Stimulated activated CD4-positive, alpha-beta T cell treated with anti-CD3 and anti-CD28 coated beads, Interleukin-15, amount 100 ng/mL, for 24 hours (primary cell): ENCODE data around the gene CCDC124.
"Not testable (repeated sequence)": the region's sequence is repeated elsewhere in the genome, so short reads cannot be mapped to it uniquely, and the experiment has no call there.

Experiments
- DNase-seq: peaks from one replicate; pipeline ENCODE4 v3.0.0-alpha.2; 2020

The CCDC124 gene

DNA sequence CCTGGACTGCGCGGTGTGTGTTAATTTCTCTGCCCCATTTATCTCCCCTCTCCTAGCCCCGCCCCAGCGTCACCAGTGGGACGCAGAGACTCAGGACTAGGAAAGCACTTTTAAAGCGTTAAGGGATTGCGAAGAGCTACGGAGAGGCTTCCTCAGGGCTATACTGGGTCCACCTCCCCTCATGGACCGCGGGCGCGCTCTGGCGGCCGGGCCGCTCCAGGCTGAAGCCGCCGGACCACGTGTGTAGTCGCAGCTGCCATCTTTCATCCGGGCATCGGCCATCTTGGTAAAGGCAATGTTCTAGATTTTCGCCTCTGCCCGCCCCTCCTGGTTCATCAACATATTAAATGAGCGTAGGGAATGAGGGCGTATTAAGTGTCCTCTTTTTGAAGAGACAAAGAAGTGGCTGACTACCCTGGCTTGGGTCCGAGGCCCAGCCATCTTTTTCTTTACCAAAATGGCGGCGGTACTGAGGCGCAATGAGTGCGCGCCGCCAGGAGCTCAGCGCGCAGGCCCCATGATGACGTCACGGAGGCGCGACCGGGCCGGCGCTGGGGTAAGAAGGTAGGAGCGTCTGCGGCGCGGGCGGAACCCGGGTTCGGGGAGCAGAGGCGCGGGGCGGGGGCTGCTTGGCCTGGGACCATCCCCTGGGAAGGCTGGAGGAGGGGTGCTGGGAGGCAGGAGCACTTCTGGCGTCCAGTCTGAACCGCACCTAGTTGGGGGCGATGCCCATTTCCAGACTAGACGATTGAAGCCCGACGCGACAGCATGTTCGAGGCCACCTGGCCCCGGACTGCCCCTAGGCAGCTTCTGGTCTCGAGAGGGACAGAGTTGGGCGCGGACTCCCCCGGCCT lies at the start of gene CCDC124:
TSS of gene CCDC124 (plus strand) at position 531 of the 854 bp plus-strand sequence. CDS start 3,406 bp downstream, outside the sequence.
- DNase-seq, result peak; percentile 94

- DNase-seq, result no peak
Observed at GRCh38 chr19:17883627-17884410, 49.0 kb upstream of the CCDC124 start.

DNA sequence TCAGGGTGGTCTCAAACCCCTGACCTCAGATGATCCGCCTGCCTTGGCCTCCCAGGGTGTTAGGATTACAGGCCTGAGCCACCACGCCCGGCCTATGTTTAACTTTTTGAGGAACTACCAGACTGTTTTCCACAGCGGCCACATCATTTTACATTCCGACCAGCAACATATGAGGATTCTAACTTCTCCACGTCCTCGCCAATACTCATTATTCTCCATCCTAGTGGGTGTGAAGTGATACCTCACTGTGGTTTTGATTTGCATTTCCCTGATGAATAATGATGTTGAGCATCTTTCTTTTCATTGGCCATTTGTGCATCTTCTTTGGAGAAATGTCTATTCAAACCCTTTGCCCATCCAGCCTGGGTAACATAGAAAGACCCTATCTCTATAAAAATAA lies 46.3 kb upstream of the CCDC124 start:
- DNase-seq, result no peak

DNA sequence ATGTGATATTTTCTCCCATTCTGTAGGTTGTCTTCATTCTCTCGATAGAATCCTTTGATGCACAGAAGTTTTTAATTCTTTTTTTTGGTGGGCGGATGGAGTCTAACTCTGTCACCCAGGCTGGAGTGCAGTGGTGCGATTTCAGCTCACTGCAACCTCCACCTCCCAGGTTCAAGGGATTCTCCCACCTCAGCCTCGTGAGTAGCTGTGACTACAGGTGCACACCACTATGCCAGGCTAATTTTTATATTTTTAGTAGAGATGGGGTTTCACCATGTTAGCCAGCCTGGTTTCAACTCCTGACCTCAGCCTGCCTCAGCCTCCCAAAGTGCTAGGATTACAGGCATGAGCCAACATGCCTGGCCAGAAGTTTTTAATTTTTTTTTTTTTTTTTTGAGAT lies 45.6 kb upstream of the CCDC124 start:
- not testable (repeated sequence) for DNase-seq

- DNase-seq, result no peak
Observed at GRCh38 chr19:17888260-17888659, 44.6 kb upstream of the CCDC124 start.

DNA sequence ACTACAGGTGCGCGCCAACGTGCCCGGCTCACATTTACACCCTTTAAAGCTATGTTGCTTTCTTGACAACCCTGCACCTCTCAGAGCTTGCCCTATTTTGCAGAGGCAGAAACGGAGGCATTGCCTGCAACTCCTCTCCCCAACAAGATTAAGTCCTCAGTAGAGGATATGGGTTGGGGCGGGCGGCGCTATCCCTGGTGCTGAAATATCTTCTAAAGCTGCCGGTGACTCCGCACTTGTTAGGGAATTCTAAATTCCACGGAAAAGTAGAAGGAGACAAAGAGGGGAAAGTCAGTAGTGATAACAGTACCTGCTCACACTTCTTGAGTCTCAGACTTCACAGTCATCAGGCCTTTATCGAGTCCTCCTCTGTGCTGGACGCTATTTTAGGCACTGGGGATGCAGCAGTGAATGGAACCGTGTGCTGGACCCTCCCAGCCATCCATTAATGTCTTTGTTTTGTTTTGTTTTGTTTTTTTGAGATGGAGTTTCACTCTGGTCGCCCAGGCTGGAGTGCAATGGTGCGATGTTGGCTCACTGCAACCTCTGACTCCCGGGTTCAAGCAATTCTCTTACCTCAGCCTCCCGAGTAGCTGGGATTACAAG lies 43.1 kb upstream of the CCDC124 start:
- peak; percentile 6 for DNase-seq

DNA sequence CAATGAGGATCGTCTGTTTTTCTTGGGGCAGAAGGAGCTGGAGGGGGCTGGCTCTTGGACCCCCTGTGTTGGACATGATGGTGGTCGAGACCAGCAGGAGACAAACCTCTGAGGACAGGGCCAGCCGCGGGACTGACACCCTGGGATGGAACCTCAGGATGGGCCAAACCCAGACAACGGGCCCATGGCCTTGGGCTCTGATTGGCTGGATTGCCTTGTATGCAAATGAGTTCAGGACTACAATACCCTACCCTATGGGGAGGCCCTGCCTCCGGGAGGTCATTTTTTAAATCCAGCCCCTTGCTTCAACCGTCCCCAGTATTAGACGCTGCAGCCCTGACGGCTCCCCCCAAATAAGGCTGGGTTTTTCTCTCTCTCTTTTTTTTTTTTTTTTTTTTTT lies 39.0 kb upstream of the CCDC124 start:
- DNase-seq, result no peak

DNA sequence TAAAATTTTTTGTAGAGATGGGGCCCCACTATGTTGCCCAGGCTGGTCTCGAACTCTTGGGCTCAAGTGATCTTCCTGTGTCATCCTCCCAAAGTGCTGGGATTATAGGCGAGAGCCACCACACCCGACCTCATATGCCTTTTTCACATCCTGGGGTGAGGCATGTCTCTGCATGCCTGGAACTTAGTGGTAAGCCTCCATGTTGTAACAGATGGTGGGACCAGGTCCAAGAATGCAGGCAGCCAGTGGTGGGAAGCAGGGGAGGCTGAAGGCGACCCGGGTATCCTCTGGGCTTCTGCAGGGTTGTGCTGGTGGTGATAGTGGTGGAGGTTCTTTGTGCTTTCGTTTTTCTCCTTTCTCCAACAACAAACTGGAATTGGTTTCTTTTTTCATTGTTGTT lies 30.1 kb upstream of the CCDC124 start:
- no peak for DNase-seq

DNA sequence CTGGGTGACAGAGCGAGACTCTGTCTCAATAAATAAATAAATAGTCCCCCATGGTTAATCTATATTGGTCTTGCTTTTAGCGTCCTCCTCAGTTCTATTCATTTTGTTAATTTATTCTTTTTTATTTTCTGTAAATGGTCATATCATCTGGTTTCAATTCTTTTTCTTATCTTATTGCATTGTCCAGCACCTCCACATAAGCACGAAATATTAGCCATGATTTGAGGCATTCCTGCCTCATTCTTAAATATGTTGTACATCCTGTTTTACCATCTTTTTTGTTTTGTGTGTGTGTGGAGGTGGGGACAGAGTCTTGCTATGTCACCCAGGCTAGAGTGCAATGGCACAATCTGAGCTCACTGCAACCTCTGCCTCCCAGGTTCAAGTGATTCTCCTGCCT lies 24.6 kb upstream of the CCDC124 start:
- no peak for DNase-seq

DNA sequence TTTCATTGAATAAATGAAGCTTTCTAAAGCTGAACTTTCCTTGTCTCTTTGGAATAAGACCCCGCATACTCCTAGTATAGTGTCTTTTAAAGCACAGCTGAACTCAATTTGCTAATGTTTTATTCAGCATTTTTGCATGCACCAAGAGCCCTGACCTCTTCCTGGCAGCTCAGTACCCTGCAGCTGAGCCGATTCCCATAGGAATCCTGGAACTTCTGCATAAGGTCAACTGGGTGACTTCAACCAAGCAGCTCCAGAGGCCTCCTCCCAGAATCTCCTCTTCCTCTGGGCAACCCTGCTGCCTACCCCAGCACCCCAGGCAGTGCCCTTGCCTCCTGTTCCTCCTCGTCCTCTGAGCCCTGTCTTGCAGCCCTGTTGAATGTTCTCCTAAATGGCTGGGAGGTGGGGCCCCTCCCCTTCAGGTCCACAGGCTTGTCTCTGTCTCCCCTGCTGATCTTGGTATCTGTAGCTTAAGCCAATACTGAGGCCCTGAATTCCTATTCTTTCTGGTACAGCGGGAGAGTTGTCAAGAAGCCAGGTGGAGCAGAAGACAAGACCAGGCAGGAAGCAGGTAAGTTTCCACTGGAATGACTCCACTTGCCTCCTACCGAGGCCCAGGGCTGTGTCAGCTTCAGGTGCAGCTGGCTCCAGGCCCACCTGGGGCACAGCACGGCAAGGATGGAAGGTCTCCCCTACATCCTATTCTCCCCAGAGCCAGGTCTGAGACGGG lies 23.6 kb upstream of the CCDC124 start:
- DNase-seq, result no peak

GRCh38 chr19:17910791-17911360 lies 21.9 kb upstream of the CCDC124 start:
- DNase-seq, result no peak

GRCh38 chr19:17915940-17916593 lies 16.7 kb upstream of the CCDC124 start:
- no peak for DNase-seq

- not testable (repeated sequence) for DNase-seq
Observed at GRCh38 chr19:17918151-17918550, 14.7 kb upstream of the CCDC124 start.

DNA sequence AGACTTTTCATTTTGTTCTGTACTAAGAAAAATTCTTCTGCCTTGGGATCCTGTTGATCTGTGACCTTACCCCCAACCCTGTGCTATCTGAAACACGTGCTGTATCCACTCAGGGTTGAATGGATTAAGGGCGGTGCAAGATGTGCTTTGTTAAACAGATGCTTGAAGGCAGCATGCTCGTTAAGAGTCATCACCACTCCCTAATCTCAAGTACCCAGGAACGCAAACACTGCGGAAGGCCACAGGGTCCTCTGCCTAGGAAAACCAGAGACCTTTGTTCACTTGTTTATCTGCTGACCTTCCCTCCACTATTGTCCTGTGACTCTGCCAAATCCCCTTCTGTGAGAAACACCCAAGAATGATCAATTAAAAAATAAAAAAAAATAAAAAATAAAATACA lies 13.7 kb upstream of the CCDC124 start:
- DNase-seq, result not testable (repeated sequence)

DNA sequence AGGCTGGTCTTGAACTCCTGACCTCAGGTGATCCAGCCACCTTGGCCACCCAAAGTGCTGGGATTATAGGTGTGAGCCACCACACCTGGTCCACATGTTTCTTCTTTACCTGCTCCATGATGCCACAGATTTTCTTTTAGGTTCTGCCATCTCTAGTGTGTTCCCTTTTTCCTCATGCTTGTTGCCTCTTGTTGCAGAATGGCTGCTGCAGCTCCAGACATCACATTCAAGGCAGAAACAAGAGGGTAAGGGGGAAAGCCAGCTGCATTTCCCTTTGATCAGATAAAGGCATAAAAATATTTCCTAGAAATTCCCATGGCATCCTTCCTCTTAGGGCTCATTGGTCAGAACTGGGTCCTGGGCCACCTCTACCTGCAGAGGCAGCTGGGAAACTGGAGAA lies 12.3 kb upstream of the CCDC124 start:
- no peak for DNase-seq

- DNase-seq, result no peak
Observed at GRCh38 chr19:17922138-17922537, 10.7 kb upstream of the CCDC124 start.

GRCh38 chr19:17926044-17926443 lies 6.8 kb upstream of the CCDC124 start:
- no peak for DNase-seq

GRCh38 chr19:17929056-17929455 lies 3.8 kb upstream of the CCDC124 start:
- no peak for DNase-seq

DNA sequence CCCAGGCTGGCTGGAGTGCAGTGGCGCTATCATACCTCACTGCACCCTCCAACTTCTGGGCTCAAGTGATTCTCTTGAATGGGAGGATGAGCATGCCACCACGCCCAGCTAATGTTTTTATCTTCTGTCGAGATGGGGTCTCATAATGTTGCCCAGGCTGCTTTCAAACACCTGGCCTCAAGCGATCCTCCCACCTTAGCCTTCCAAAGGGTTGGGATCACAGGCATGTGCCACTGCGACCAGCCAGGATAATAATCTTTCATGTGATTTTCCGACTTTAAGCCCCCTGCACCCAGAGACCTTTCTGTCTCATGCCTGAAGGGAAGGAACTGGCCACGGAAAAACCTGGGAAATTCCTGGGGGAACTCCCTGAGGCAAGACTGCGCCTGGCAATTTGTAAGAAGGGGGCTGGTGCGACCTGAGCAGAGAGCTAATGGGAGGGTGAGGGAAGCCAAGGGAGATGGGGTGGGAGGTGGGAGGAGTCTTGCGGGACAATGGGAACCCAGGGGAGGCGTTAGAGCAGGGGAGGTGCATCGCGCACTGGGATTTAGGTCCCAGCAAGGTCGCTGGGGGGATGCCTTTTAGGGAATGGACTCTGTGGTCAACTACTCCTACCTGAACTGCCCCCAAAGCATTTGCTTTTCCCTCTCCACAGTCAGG lies 1.2 kb upstream of the CCDC124 start:
- DNase-seq, result no peak

GRCh38 chr19:17933414-17934129 lies 757 bp downstream of the CCDC124 start:
- no peak for DNase-seq

GRCh38 chr19:17936379-17936778 lies 3.6 kb downstream of the CCDC124 start:
- DNase-seq, result no peak
